GM19240 (cell line): Measurements from ENCODE around the gene HID1.
"Not testable (repeated sequence)": the region's sequence is repeated elsewhere in the genome, so short reads cannot be mapped to it uniquely, and the experiment has no call there.

Experiments used
- DNase-seq: peaks from one replicate; pipeline ENCODE4 v3.0.0; 2011; ENCODE audit warnings: low spot score; ENCODE audit not compliant: insufficient read length

Gene HID1

GRCh38 chr17:74922694-74923537 lies 49.6 kb downstream of the HID1 start, which contains the start of gene USH1G:
Gene USH1G, minus strand, starts transcription at chr17:74923255. Its CDS starts 182 bp downstream, at chr17:74923073.
- DNase-seq = no peak

- DNase-seq = no peak
Observed at GRCh38 chr17:74922172-74922571, 50.4 kb downstream of the HID1 start.

- no peak for DNase-seq
Observed at GRCh38 chr17:74921769-74922168, 50.8 kb downstream of the HID1 start.

- no peak for DNase-seq
Observed at GRCh38 chr17:74921026-74921681, 51.4 kb downstream of the HID1 start.

- DNase-seq = no peak
Observed at GRCh38 chr17:74920642-74921025, 51.9 kb downstream of the HID1 start.

- no peak for DNase-seq
Observed at GRCh38 chr17:74920306-74920620, 52.3 kb downstream of the HID1 start.

GRCh38 chr17:74919440-74920305 lies 52.9 kb downstream of the HID1 start:
- no peak for DNase-seq

- no peak for DNase-seq
Observed at GRCh38 chr17:74918906-74919305, 53.7 kb downstream of the HID1 start.

- no peak for DNase-seq
Observed at GRCh38 chr17:74917430-74917829, 55.1 kb downstream of the HID1 start.

GRCh38 chr17:74916851-74917199 lies 55.7 kb downstream of the HID1 start:
- no peak for DNase-seq

GRCh38 chr17:74916136-74916850 lies 56.3 kb downstream of the HID1 start:
- no peak for DNase-seq

- not testable (repeated sequence) for DNase-seq
Observed at GRCh38 chr17:74911423-74911822, 61.1 kb downstream of the HID1 start.

- DNase-seq = not testable (repeated sequence)
Observed at GRCh38 chr17:74909097-74909496, 63.5 kb downstream of the HID1 start.

- DNase-seq = no peak
Observed at GRCh38 chr17:74907012-74907411, 65.5 kb downstream of the HID1 start.

GRCh38 chr17:74906214-74906793 lies 66.3 kb downstream of the HID1 start:
- DNase-seq = not testable (repeated sequence)

GRCh38 chr17:74904687-74905409 lies 67.7 kb downstream of the HID1 start:
- no peak for DNase-seq

- no peak for DNase-seq
Observed at GRCh38 chr17:74903671-74904070, 68.9 kb downstream of the HID1 start.

- DNase-seq = no peak
Observed at GRCh38 chr17:74903034-74903433, 69.5 kb downstream of the HID1 start.

GRCh38 chr17:74901353-74902135 lies 71.0 kb downstream of the HID1 start:
- no peak for DNase-seq
